SU-DHL-6 (cell line): ENCODE measurements around the gene TOX2.

ENCODE experiments used
- H2AFZ ChIP-seq: fragments of 200-600 bp; sonication (generic); 2 replicates; pipeline ENCODE4 v1.6.1; 2014; ENCODE audit warnings: low read depth, mild to moderate bottlenecking, moderate library complexity, mixed read lengths, antibody characterized with exemption, low read length; ENCODE audit not compliant: severe bottlenecking
- H3F3A ChIP-seq: fragments of 200-600 bp; shearing (Covaris generic); 2 replicates; pipeline ENCODE4 v1.6.0; 2016; ENCODE audit warnings: antibody characterized with exemption, mild to moderate bottlenecking; ENCODE audit not compliant: insufficient read depth
- H3K27ac ChIP-seq: fragments of 200-600 bp; sonication (generic); 2 replicates; pipeline ENCODE4 v1.5.1; 2016; ENCODE audit warnings: low read depth, mild to moderate bottlenecking, low read length, moderate library complexity, mixed read lengths
- H3K27me3 ChIP-seq: fragments of 200-600 bp; sonication (generic), shearing (Covaris generic); 2 replicates; pipeline ENCODE4 v1.6.0; 2014; ENCODE audit warnings: mild to moderate bottlenecking, low read length
- H3K36me3 ChIP-seq: fragments of 200-600 bp; sonication (generic); 2 replicates; pipeline ENCODE4 v1.6.1; 2014; ENCODE audit warnings: mild to moderate bottlenecking, low read length, mixed read lengths
- H3K4me2 ChIP-seq: fragments of 300-600, 200-600 bp; shearing (Covaris generic), sonication (generic); 2 replicates; pipeline ENCODE4 v1.6.0; 2014; ENCODE audit warnings: low read length, low read depth, mild to moderate bottlenecking; ENCODE audit not compliant: poor library complexity, severe bottlenecking
- H3K4me3 ChIP-seq: fragments of 200-600 bp; sonication (generic); 2 replicates; pipeline ENCODE4 v1.5.1; 2014; ENCODE audit warnings: antibody characterized with exemption, low read length, mild to moderate bottlenecking, mixed read lengths; ENCODE audit not compliant: insufficient read depth, poor library complexity, severe bottlenecking
- H3K79me2 ChIP-seq: fragments of 200-600 bp; sonication (generic); 2 replicates; pipeline ENCODE4 v1.6.1; 2014; ENCODE audit warnings: mild to moderate bottlenecking, low read length, moderate library complexity; ENCODE audit not compliant: insufficient read depth
- H3K9ac ChIP-seq: fragments of 200-600 bp; sonication (generic); 2 replicates; pipeline ENCODE4 v1.7.0; 2014; ENCODE audit warnings: mild to moderate bottlenecking, low read length
- H3K9me2 ChIP-seq: fragments of 200-600 bp; sonication (generic); replicated peaks from 2 replicates; pipeline ENCODE4 v1.6.1; 2014; ENCODE audit warnings: low read length; ENCODE audit not compliant: insufficient read depth
- H3K9me3 ChIP-seq: fragments of 200-600 bp; sonication (generic); 2 replicates; pipeline ENCODE4 v1.6.1; 2014; ENCODE audit warnings: low read length, mixed read lengths; ENCODE audit not compliant: insufficient read depth
- H4K20me1 ChIP-seq: fragments of 200-600 bp; sonication (generic); 2 replicates; pipeline ENCODE4 v1.6.1; 2014; ENCODE audit warnings: low read depth, mild to moderate bottlenecking, antibody characterized with exemption, low read length, moderate library complexity, mixed read lengths
- CTCF ChIP-seq: fragments of 200-600 bp; sonication (generic); IDR thresholded peaks from one replicate; pipeline ENCODE4 v1.5.1; 2017; ENCODE audit warnings: antibody characterized with exemption, mild to moderate bottlenecking, low read length, moderate library complexity; ENCODE audit not compliant: insufficient read depth, poor library complexity, severe bottlenecking
- EZH2phosphoT487 ChIP-seq: fragments of 200-600 bp; sonication (generic), shearing (Covaris generic); conservative IDR thresholded peaks from 2 replicates; pipeline ENCODE4 v1.6.1; 2018; ENCODE audit warnings: mild to moderate bottlenecking, antibody characterized with exemption, low read length, moderate library complexity, mixed read lengths

TOX2 gene

DNA sequence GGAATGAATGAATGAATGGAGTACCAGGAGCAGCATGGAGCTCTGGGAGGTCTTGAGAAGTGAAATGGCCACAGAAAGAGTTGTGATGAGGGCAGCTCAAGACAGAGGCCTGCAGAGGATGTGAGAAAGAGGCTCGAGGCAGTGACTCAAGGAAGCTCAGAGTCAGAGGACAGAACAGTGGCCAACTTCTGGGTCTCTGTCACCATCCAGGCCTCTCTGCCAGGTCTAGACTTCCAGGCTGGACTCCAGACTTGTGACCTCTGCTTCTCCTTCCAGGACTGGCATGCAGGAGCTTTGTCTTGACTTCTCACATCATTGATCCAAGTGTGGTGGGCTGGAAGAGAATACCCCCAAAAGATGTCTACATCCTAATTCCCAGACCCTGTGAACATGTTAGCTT, 119.8 kb downstream of the TOX2 start:
- TF ChIP-seq CTCF (no peak), EZH2phosphoT487 (no peak)
- Histone ChIP-seq H3K79me2 (no peaks in the 10 kb centered on the region), H3F3A (no peaks in the 10 kb centered on the region), H3K4me3 (no peak overlapping the region), H3K4me2 (no peak overlapping the region), H3K9ac (no peak overlapping the region), H3K9me3 (no peaks in the 10 kb centered on the region), H2AFZ (no peak overlapping the region), H3K9me2 (no peaks in the 10 kb centered on the region), H4K20me1 (no peaks in the 10 kb centered on the region), H3K36me3 (no peaks in the 10 kb centered on the region), H3K27me3 (no peaks in the 10 kb centered on the region), H3K27ac (no peak overlapping the region)

DNA sequence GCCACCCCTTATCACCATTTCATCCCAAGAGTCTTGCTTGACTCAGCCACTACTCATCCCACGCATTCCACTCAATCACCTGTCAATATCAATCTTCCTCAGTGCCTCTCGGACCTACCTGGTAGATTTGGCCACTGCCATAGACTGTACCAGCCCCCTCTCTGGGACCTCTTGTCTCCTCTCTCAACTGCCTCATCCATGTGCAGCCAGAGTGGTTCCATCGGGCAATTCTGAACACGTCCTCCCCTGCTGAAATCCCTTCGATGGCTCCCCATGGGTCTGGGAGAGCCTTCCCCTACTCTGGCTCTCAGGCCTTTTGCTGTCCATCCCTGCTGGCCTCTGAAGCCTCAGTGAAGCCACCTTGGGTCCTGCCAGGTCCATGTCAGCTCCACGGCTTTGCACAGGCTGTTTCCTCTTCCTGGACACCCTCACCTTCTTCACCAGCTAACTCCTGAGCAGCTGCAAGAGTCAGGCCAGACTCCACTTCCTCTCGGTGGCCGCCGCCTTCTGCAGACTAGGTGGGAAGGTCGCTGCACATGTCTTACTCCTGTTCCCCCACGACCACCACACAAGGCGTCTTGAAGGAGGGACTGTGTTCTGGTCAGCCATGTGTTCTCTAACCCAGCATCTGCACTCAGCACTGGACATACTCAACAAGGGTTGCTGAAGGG, 120.4 kb downstream of the TOX2 start:
- no peak overlapping the region for H3K4me3 ChIP-seq
- no peaks in the 10 kb centered on the region for H3F3A ChIP-seq
- TF ChIP-seq CTCF (no peak), EZH2phosphoT487 (no peak)
- H2AFZ ChIP-seq = no peak overlapping the region
- no peak overlapping the region for H3K9ac ChIP-seq
- H3K27me3 ChIP-seq = no peaks in the 10 kb centered on the region
- H3K79me2 ChIP-seq = no peaks in the 10 kb centered on the region
- no peak overlapping the region for H3K27ac ChIP-seq
- no peaks in the 10 kb centered on the region for H3K9me2 ChIP-seq
- H3K9me3 ChIP-seq = no peaks in the 10 kb centered on the region
- H3K36me3 ChIP-seq = no peaks in the 10 kb centered on the region
- H3K4me2 ChIP-seq = no peak overlapping the region
- no peaks in the 10 kb centered on the region for H4K20me1 ChIP-seq

- no peaks in the 10 kb centered on the region for H3F3A ChIP-seq
- no peaks in the 10 kb centered on the region for H3K9me2 ChIP-seq
- no peaks in the 10 kb centered on the region for H3K36me3 ChIP-seq
- TF ChIP-seq EZH2phosphoT487 (no peak), CTCF (no peak)
- no peaks in the 10 kb centered on the region for H3K79me2 ChIP-seq
- H3K27me3 ChIP-seq = no peaks in the 10 kb centered on the region
- H4K20me1 ChIP-seq = no peaks in the 10 kb centered on the region
- no peak overlapping the region for H3K9ac ChIP-seq
- H3K9me3 ChIP-seq = no peaks in the 10 kb centered on the region
- H3K4me2 ChIP-seq = no peak overlapping the region
- H2AFZ ChIP-seq = no peak overlapping the region
- no peak overlapping the region for H3K4me3 ChIP-seq
- no peak overlapping the region for H3K27ac ChIP-seq
These were observed 121.3 kb downstream of the TOX2 start for GRCh38 chr20:44035924-44036323.

DNA sequence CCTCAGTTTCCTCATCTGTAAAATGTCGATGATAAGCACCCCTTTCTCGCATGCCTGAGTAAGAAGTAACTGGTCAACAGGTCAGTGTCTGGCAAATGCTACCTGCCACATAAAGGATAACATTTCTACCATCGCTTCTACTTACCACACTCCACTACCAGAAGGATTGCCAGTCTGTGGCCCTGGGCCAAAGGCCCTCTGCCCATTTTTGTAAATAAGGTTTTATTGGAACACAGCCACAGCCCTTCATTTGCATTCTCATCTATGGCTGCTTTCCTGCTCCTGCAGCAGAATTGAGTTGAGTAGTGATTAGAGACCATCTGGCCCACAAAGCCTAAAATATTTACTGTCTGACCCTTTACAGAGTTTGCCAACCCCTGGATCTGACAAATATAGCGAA, 121.8 kb downstream of the TOX2 start:
- TF ChIP-seq EZH2phosphoT487 (no peak), CTCF (no peak)
- H3K4me2 ChIP-seq = no peak overlapping the region
- no peak overlapping the region for H2AFZ ChIP-seq
- H3K9me3 ChIP-seq = no peaks in the 10 kb centered on the region
- no peaks in the 10 kb centered on the region for H3F3A ChIP-seq
- H4K20me1 ChIP-seq = no peaks in the 10 kb centered on the region
- no peaks in the 10 kb centered on the region for H3K27me3 ChIP-seq
- H3K27ac ChIP-seq = no peak overlapping the region
- H3K9ac ChIP-seq = no peak overlapping the region
- H3K36me3 ChIP-seq = no peaks in the 10 kb centered on the region
- H3K79me2 ChIP-seq = no peaks in the 10 kb centered on the region
- H3K9me2 ChIP-seq = no peaks in the 10 kb centered on the region
- H3K4me3 ChIP-seq = no peak overlapping the region
